Natural killer cell (primary cell): Measurements from ENCODE around the gene KLRD1. TPM values are rescaled to one million over a fixed set of nuclear protein-coding genes. Genes with fewer than 3 reads are reported as not detected.

ENCODE experiments used
- ATAC-seq, 3 donors: fragments of 150-1000 bp in 2 of 3; fragments of 200-7000 bp in 1 of 3; cut with Tn5 transposase; 1 replicate in 1 of 3; 2 replicates in 2 of 3; pipeline ENCODE4 v1.10.0; 2021; ENCODE audit warnings: mild to moderate bottlenecking in 2 of 3, moderate library complexity in 2 of 3
- DNase-seq, 2 donors: peaks; one replicate each; pipeline versions ENCODE4 v3.0.0 to v3.0.0-alpha.2; 2013 to 2021; ENCODE audit warnings: mixed read lengths in 1 of 2
- H3K27ac ChIP-seq: one replicate; pipeline ENCODE4 v1.5.1; 2013; ENCODE audit warnings: mild to moderate bottlenecking, low read length
- H3K27me3 ChIP-seq: one replicate; pipeline ENCODE4 v1.6.1; 2013; ENCODE audit warnings: low read length; ENCODE audit not compliant: control insufficient read depth, insufficient read depth
- H3K36me3 ChIP-seq: one replicate; pipeline ENCODE4 v1.6.1; 2013; ENCODE audit warnings: low read length; ENCODE audit not compliant: control insufficient read depth, insufficient read depth
- H3K4me1 ChIP-seq: one replicate; pipeline ENCODE4 v1.6.1; 2013; ENCODE audit warnings: low read length; ENCODE audit not compliant: control insufficient read depth, insufficient read depth
- H3K4me3 ChIP-seq: one replicate; pipeline ENCODE4 v1.5.1; 2013; ENCODE audit warnings: low read length
- H3K9me3 ChIP-seq: one replicate; pipeline ENCODE4 v1.6.1; 2013; ENCODE audit warnings: low read length; ENCODE audit not compliant: control insufficient read depth, insufficient read depth
- H3K27ac Mint-ChIP-seq, 2 donors: one replicate each; pipeline ENCODE4 v1.8.0; 2022; ENCODE audit warnings: mild to moderate bottlenecking in 2 of 2, mixed read lengths in 2 of 2, moderate library complexity in 1 of 2
- H3K27me3 Mint-ChIP-seq, 2 donors: one replicate each; pipeline ENCODE4 v1.8.0; 2022; ENCODE audit warnings: low read depth in 2 of 2, mixed read lengths in 2 of 2
- H3K36me3 Mint-ChIP-seq: one replicate; pipeline ENCODE4 v1.8.0; 2022; ENCODE audit warnings: mixed read lengths
- H3K4me1 Mint-ChIP-seq, 2 donors: one replicate each; pipeline ENCODE4 v1.8.0; 2022; ENCODE audit warnings: mixed read lengths in 2 of 2
- H3K4me3 Mint-ChIP-seq: one replicate; pipeline ENCODE4 v1.8.0; 2022; ENCODE audit warnings: mild to moderate bottlenecking, moderate library complexity, mixed read lengths
- H3K9me3 Mint-ChIP-seq, 2 donors: one replicate each; pipeline ENCODE4 v1.8.0; 2022; ENCODE audit warnings: mixed read lengths in 2 of 2
- WGBS: methylation state at CpG from one replicate; pipeline ENCODE4 v1.1.7; 2013; ENCODE audit warnings: missing lambda C conversion rate; ENCODE audit not compliant: insufficient coverage; 5-methylcytosine and 5-hydroxymethylcytosine counted together
- intact Hi-C: fragments of 100-400 bp; cut with micrococcal nuclease; formaldehyde crosslinking; loops from one replicate; pipeline ENCODE4 v1.14.2; 2022
- total RNA-seq, 4 donors: library from RNA; stranded (reverse); fragments of 120-200 nt in 1 of 4; gene quantifications; one replicate each; pipeline versions ENCODE4 v1.2.3 to v1.2.4, GENCODE V29; 2013 to 2022
- TF ChIP-seq, protein P1 (sequence below): fragments of 200-600 bp; IDR thresholded peaks from one replicate; pipeline ENCODE4 v1.8.0; 2022; ENCODE audit warnings: antibody characterized with exemption

The KLRD1 gene
- total RNA-seq, 3 donors from 2014 or later (not counting 1 experiment from before 2014, with no cell fraction given): 568 to 782 (median 688) TPM

DNA sequence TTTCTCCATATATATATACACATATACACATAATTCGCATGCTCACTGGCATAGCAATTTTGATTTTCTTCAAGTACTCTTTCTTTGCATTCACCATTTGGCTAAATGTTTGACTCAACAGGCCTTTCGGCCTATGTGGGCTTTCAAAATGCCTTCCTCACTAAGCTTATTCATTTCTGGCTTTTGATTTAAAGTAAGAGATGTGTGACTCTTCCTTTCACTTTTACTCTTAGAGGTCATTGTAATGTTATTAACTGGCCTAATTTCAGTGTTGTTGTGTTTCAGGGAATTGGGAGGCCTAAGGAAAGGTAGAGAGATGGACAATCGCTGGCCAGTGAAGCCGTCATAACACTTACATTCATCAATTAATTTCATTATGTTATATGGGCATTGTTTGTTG, 14.5 kb upstream of the KLRD1 start:
- no peaks in the 10 kb centered on the region for H3K27me3 Mint-ChIP-seq
- WGBS: 60% methylated on average over 1 of the region's 4 CpGs
- Histone ChIP-seq H3K4me1 (peaks cover 41% of the 10 kb centered on the region), H3K9me3 (no peaks in the 10 kb centered on the region), H3K36me3 (no peaks in the 10 kb centered on the region), H3K4me3 (no peak overlapping the region), H3K27me3 (no peaks in the 10 kb centered on the region), H3K27ac (peak overlapping the region; percentile 67)
- H3K4me1 Mint-ChIP-seq: peaks cover 72 to 80% of the 10 kb centered on the region in 2 donors
- peak in 1 of 2 donors; percentile 20 for DNase-seq
- peak in 2 of 3 donors; percentile 17 to 19 for ATAC-seq
- peak overlapping the region; percentile 88 to 90 for H3K27ac Mint-ChIP-seq
- TF ChIP-seq, protein P1, sequence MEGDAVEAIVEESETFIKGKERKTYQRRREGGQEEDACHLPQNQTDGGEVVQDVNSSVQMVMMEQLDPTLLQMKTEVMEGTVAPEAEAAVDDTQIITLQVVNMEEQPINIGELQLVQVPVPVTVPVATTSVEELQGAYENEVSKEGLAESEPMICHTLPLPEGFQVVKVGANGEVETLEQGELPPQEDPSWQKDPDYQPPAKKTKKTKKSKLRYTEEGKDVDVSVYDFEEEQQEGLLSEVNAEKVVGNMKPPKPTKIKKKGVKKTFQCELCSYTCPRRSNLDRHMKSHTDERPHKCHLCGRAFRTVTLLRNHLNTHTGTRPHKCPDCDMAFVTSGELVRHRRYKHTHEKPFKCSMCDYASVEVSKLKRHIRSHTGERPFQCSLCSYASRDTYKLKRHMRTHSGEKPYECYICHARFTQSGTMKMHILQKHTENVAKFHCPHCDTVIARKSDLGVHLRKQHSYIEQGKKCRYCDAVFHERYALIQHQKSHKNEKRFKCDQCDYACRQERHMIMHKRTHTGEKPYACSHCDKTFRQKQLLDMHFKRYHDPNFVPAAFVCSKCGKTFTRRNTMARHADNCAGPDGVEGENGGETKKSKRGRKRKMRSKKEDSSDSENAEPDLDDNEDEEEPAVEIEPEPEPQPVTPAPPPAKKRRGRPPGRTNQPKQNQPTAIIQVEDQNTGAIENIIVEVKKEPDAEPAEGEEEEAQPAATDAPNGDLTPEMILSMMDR: no peak
- H3K36me3 Mint-ChIP-seq: no peaks in the 10 kb centered on the region
- intact Hi-C loops: loop anchor here (1.0 to 2.0 kb wide), 2 partner anchors 11 to 14 kb away; no protein-coding TSS in a partner anchor
- peak overlapping the region; percentile 60 for H3K4me3 Mint-ChIP-seq
- H3K9me3 Mint-ChIP-seq: no peaks in the 10 kb centered on the region

DNA sequence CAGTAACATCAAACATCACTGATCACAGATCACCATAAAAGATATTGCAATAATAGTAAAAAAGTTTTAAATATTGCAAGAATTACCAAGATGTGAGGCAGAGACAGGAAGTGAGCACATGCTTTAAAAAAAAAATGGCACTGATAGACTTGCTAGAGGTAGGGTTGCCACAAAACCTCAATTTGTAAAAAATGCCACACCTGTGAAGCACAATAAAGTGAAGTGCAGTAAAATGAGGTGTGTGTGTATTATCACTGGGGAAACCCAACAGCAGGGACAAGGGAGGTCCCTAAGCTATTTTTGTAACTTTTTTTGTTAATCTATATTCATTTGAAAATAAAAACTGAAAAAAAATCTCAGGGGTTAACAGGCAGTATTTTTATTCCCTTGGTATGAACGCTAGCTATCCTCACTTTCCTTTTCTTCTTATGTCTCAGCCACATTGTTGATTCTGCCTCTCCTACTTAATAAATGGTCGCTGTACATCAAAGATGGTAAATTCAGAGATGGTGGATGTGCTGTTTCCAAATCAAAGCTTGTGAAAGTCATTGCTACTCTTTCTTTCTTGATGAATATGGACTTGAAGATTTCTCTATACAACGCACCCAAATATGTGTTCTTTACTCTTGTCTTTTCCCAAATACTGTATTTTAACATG, 14.0 kb upstream of the KLRD1 start:
- no peaks in the 10 kb centered on the region for H3K36me3 ChIP-seq
- TF ChIP-seq, protein P1: no peak
- peaks cover 71 to 79% of the 10 kb centered on the region in 2 donors for H3K4me1 Mint-ChIP-seq
- intact Hi-C loops: loop anchor here (1.0 to 2.0 kb wide), 2 partner anchors 11 to 15 kb away; no protein-coding TSS in a partner anchor
- H3K9me3 Mint-ChIP-seq: no peaks in the 10 kb centered on the region
- H3K27ac Mint-ChIP-seq: peak overlapping the region; percentile 88 to 90
- no peaks in the 10 kb centered on the region for H3K27me3 ChIP-seq
- H3K27me3 Mint-ChIP-seq: no peaks in the 10 kb centered on the region
- peak overlapping the region; percentile 67 for H3K27ac ChIP-seq
- ATAC-seq (peak; percentile 54 to 74 (median 71)), DNase-seq (peak in 1 of 2 donors; percentile 79)
- H3K9me3 ChIP-seq: no peaks in the 10 kb centered on the region
- no peak overlapping the region for H3K4me3 ChIP-seq
- 100% methylated on average over 1 of the region's 3 CpGs for WGBS
- peak overlapping the region; percentile 60 for H3K4me3 Mint-ChIP-seq
- no peaks in the 10 kb centered on the region for H3K36me3 Mint-ChIP-seq
- H3K4me1 ChIP-seq: peaks cover 41% of the 10 kb centered on the region

DNA sequence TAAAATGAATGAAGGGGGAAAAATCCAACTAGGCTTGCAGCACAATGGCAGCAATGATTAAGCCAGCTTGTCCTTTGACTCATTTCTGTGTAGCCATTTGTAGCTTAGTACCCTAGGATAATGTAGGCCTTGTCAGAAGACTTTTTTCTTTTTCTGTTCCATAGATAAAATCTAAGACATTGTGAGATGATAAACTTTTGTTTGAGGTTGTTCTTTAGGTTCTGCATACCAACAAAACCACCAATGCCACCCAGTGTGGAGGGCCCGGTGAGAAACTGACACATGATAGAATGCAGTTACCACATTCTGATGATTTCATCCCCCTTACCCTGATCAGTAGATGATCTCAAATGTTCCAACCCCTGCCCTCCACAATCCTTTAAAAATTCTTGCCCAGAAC, 6.6 kb upstream of the KLRD1 start:
- no peaks in the 10 kb centered on the region for H3K9me3 Mint-ChIP-seq
- H3K4me1 Mint-ChIP-seq: peaks cover 79 to 82% of the 10 kb centered on the region in 2 donors
- H3K27ac Mint-ChIP-seq: peak overlapping the region; percentile 97 to 100
- Histone ChIP-seq H3K27ac (peak overlapping the region; percentile 34), H3K4me1 (peaks cover 37% of the 10 kb centered on the region), H3K9me3 (peaks cover 3% of the 10 kb centered on the region), H3K27me3 (no peaks in the 10 kb centered on the region), H3K36me3 (no peaks in the 10 kb centered on the region), H3K4me3 (no peak overlapping the region)
- no peaks in the 10 kb centered on the region for H3K27me3 Mint-ChIP-seq
- TF ChIP-seq, protein P1: no peak
- DNase-seq (no peak), ATAC-seq (no peak)
- peak overlapping the region; percentile 43 for H3K4me3 Mint-ChIP-seq
- no peaks in the 10 kb centered on the region for H3K36me3 Mint-ChIP-seq
- intact Hi-C loops: loop anchor here (5.0 to 10.0 kb wide), 2 partner anchors 371 to 436 kb away; partner anchors contain the start of genes CLEC2B and STYK1
- 29% methylated on average over 1 of the region's 1 CpG for WGBS
